Measurements from ENCODE around the gene SH3TC2. TPM values are rescaled to one million over a fixed set of nuclear protein-coding genes. Genes with fewer than 3 reads are reported as not detected.

Gene SH3TC2
- total RNA-seq, 2 donors from 2014 or later, result 0.33 to 8.6 TPM

DNA sequence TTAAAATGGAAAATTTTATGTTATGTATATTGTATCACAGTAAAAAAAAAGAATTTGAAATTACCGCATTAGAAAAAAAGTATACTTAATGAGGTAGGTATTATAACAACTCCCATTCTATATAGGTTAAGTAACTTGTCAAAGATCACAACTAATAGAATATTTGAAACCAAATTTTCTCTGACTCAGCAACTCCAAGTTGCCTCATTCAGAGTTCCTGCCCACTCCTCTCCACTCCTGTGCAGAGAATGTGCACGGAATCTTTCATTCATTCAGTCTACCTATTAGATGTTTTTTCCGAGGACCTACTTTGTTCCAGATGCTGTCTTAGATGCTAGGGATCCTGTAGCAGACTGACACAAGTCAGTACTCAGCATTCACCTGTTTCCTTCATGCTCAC is 15.4 kb downstream of the SH3TC2 start:
- intact Hi-C loops (cut with DNase I), result no loop called here
- no peaks in the 10 kb centered on the region for H3K36me3 ChIP-seq (replicated peaks in 1 of 2; ENCODE audit: insufficient read depth in 1 of 2, low read depth in 2 of 2)
- DNase-seq (no peak), ATAC-seq (no peak)
- no peaks in the 10 kb centered on the region for H3K4me1 ChIP-seq
- H3K27ac ChIP-seq, result no peak overlapping the region
- H3K27me3 ChIP-seq, result no peaks in the 10 kb centered on the region
- 83 to 87% methylated on average over 3 of the region's 3 CpGs for WGBS, 2 donors
- TF ChIP-seq, protein P1, sequence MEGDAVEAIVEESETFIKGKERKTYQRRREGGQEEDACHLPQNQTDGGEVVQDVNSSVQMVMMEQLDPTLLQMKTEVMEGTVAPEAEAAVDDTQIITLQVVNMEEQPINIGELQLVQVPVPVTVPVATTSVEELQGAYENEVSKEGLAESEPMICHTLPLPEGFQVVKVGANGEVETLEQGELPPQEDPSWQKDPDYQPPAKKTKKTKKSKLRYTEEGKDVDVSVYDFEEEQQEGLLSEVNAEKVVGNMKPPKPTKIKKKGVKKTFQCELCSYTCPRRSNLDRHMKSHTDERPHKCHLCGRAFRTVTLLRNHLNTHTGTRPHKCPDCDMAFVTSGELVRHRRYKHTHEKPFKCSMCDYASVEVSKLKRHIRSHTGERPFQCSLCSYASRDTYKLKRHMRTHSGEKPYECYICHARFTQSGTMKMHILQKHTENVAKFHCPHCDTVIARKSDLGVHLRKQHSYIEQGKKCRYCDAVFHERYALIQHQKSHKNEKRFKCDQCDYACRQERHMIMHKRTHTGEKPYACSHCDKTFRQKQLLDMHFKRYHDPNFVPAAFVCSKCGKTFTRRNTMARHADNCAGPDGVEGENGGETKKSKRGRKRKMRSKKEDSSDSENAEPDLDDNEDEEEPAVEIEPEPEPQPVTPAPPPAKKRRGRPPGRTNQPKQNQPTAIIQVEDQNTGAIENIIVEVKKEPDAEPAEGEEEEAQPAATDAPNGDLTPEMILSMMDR (IDR thresholded peaks at IDR 0.05), result no peak
- TF ChIP-seq POLR2A (IDR thresholded peaks at IDR 0.05), result no peak
- no peaks in the 10 kb centered on the region for H3K9me3 ChIP-seq
- no peak overlapping the region for H3K4me3 ChIP-seq

DNA sequence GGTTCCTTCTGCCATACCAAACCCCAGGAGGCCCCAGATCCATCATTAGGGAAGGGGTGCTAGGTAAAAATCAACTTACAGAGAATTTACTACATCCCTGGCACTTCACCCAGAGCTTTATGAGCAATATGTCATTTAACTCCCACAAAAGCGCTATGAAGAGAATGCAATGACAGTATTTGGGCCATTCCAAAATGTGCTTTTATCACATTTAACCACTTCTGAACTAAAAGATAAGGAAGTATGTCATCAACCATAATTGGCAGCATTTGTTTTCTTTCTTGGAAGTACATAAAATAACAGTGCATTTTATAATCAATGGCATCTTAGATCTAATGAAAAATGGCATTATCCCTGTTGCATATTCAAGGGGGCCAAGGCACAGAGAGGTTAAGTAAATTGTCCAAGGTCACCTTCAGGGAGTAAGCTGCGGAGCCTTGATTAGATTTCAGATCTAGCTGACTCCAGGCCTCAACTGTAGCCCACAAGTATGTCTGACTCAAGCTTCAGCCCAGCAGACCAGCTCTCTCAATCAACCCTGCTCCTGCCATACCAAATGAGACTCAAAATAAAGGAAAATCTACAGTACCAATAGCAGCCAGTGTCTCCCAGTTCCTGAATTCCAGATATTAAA is 16.5 kb downstream of the SH3TC2 start:
- intact Hi-C loops (cut with DNase I), result no loop called here
- H3K36me3 ChIP-seq (replicated peaks in 1 of 2; ENCODE audit: insufficient read depth in 1 of 2, low read depth in 2 of 2), result no peaks in the 10 kb centered on the region

GRCh38 chr5:149045089-149045460 is 17.8 kb downstream of the SH3TC2 start:
- ATAC-seq, result no peak
- Histone ChIP-seq H3K4me1 (no peaks in the 10 kb centered on the region), H3K27ac (no peak overlapping the region), H3K27me3 (no peaks in the 10 kb centered on the region), H3K4me3 (no peak overlapping the region), H3K36me3 (replicated peaks in 1 of 2; ENCODE audit: insufficient read depth in 1 of 2, low read depth in 2 of 2) (no peaks in the 10 kb centered on the region), H3K9me3 (no peaks in the 10 kb centered on the region)
- DNase-seq, result no peak
- intact Hi-C loops (cut with DNase I), result no loop called here
- TF ChIP-seq POLR2A (IDR thresholded peaks at IDR 0.05), result no peak
- TF ChIP-seq, protein P1 (IDR thresholded peaks at IDR 0.05), result no peak

More for the DNA sequence above, 16.5 kb downstream of the SH3TC2 start:
- WGBS, 2 donors, result 64% methylated on average over 2 of the region's 2 CpGs
- ATAC-seq (no peak), DNase-seq (no peak)
- Histone ChIP-seq H3K27me3 (no peaks in the 10 kb centered on the region), H3K4me1 (no peaks in the 10 kb centered on the region), H3K9me3 (no peaks in the 10 kb centered on the region), H3K27ac (no peak overlapping the region), H3K4me3 (no peak overlapping the region)
- TF ChIP-seq, protein P1 (IDR thresholded peaks at IDR 0.05), result no peak
- TF ChIP-seq POLR2A (IDR thresholded peaks at IDR 0.05), result no peak

GRCh38 chr5:149044453-149045088 is 18.3 kb downstream of the SH3TC2 start:
- no peak for ATAC-seq
- TF ChIP-seq POLR2A (IDR thresholded peaks at IDR 0.05), result no peak
- TF ChIP-seq, protein P1 (IDR thresholded peaks at IDR 0.05), result no peak
- Histone ChIP-seq H3K4me3 (no peak overlapping the region), H3K4me1 (no peaks in the 10 kb centered on the region), H3K27ac (no peak overlapping the region), H3K36me3 (replicated peaks in 1 of 2; ENCODE audit: insufficient read depth in 1 of 2, low read depth in 2 of 2) (no peaks in the 10 kb centered on the region), H3K9me3 (no peaks in the 10 kb centered on the region), H3K27me3 (no peaks in the 10 kb centered on the region)
- DNase-seq, result no peak
- 76 to 77% methylated on average over 4 of the region's 4 CpGs for WGBS, 2 donors
- intact Hi-C loops (cut with DNase I), result loop anchor here (5.0 kb wide), 1 partner anchor 307 kb away; no protein-coding TSS in a partner anchor

DNA sequence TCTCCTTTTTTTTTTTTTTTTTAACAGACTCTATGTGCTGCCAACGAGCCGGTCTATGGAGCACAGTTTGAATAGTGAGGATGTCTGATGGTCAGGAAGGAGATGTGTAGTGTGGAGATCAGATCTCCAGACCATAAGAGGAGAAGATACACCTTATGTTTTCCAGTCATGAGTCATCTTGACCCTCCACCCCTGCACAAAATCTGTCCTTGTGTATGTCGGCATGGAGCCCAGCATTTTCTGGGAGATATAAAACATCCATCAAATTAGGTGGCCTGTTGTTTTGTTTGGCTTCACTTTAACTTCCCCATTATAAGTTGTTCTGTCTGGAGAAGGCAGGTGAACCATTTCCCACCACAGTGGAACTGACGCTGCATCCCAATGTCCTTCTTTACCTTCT is 19.2 kb downstream of the SH3TC2 start:
- Histone ChIP-seq H3K36me3 (replicated peaks in 1 of 2; ENCODE audit: insufficient read depth in 1 of 2, low read depth in 2 of 2) (no peaks in the 10 kb centered on the region), H3K4me3 (no peak overlapping the region), H3K4me1 (no peaks in the 10 kb centered on the region), H3K27ac (no peak overlapping the region), H3K27me3 (no peaks in the 10 kb centered on the region), H3K9me3 (no peaks in the 10 kb centered on the region)
- DNase-seq (no peak), ATAC-seq (no peak)
- intact Hi-C loops (cut with DNase I), result loop anchor here (5.0 kb wide), 1 partner anchor 306 kb away; no protein-coding TSS in a partner anchor
- WGBS, 2 donors, result 69 to 70% methylated on average over 4 of the region's 4 CpGs
- TF ChIP-seq, protein P1 (IDR thresholded peaks at IDR 0.05), result no peak
- no peak for TF ChIP-seq POLR2A (IDR thresholded peaks at IDR 0.05)
